AG08395 (cell line): Measurements from ENCODE around the gene PTPRJ.
"Not testable (repeated sequence)": the region's sequence is repeated elsewhere in the genome, so short reads cannot be mapped to it uniquely, and the experiment has no call there.

Source experiments
- DNase-seq: peaks from one replicate; pipeline ENCODE4 v3.0.0; 2012; ENCODE audit warnings: mixed read lengths, low spot score

Gene PTPRJ

DNA sequence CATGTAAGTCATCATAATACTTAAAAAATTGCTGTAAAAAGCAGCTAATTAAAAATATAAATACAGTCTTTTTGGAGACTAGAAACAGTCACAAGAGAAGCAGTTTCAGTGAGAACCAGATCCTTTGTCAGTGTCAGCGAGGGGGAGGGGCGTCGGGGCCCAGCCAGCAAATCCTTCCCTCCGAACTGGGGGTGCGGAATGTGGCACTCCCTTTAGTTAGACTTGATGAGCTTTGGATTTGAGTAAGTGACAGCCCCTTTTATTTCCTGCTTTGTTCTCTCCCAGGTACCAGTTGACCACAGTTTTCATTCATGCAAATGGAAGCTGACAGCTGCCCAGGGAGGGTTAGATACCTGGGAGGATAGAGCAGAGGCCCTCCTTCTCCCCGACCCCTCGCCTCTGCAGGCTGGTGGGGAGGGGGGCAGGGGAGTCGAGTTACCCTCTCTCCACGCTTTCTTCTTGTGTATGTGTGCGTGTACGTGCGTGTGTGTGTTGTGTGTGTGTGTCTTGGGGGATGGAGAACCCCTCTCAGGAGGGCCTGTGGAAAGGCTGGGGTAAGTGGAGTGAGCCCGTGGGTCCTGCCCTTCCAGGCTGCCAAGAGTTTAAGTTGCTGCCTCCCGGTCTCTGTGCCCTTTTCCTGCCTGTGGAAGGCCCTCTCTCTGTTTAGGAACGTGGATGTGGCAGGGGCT, 38.3 kb downstream of the PTPRJ start:
- DNase-seq, result no peak

DNA sequence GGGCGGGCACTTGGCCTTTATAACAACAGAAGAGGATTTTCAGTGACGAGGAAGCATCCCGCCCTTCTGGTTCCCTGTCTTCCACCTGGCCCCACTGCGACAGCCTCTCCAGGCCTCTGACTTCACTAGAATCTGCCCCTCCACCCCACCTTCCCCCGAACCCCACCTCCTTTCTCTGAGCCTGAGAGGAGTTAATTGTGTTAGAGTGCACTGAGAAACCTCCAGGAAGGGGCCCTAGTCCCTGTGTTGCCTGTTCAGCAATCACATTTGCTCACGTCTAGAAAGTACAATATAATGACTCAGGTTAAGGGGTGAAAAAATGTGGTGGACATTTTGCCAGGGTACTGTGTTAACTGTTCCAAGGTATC, 38.8 kb downstream of the PTPRJ start:
- no peak for DNase-seq

DNA sequence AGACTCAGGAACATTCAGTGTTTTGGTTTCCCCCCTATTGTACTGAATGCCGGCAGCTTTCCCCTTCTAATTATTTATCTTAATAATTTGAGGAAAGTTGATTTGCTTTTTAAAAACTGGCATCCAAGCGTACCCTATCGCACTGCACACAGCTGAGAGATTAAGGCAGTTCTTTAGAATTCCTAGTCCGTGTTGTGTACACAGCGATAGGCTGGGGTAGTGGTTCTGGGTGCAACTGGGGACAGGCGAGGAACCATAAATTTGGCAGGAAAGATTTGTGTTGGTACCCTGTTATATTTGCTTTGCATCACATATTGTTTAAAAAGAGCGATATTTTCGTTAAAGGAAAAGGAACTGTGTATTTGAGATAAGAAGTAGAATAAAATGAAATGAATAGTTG, 39.2 kb downstream of the PTPRJ start:
- no peak for DNase-seq

DNA sequence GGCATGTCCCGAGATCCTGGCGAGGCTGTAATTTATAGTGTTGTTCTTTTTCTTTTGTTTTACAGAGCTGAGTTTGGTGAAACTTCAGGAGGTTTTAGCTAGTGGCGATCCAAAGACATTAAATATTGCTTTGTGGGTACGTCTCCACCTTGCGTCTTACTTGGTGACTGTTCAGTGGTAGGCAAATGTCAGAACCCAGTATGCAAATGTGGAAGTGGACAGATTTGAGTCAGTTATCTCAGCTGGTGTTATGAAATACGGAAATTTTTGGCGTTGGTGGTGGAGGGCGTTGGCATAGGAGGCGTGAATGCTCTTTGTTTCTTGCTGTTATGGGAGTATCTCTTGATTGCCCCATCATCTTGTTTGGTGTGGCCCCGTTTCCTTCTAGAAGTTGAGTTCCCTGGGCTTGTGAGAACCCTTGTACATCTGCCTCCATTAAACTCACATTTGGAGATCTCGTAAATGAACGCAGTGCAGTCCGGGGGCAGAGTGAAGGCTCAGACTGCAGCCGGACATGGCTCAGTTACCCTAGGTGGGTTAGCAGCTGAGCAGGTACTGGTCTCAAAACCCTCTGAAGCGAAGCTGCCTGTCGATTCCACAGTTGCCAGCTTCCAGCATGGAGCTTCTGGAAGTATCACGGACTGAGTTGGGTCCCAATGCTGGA, 39.9 kb downstream of the PTPRJ start:
- DNase-seq, result no peak

DNA sequence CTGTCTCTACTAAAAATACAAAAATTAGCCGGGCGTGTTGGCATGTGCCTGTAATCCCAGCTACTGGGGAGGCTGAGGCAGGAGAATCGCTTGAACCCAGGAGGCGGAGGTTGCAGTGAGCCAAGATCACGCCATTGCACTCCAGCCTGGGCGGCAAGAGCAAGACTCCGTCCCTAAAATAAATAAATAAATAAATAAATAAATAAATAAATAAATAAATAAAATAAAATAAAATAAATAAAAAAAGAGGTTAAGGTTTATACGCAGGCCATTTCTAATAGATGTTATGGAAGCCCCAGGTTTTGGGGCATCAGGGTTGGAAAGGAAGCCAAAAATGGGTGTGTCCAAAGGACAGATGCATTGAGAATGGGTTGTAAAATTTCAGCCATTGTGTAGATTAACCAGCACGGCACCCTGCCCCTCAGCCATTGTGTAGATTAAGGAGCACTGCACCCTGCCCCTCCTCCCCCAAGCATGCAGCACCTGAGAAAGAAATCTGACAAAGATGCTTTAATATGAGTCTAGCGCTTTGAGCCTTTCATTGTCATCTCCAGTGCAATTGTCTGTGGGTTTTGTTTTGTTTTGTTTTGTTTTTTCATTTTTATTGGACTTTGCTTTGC, 41.0 kb downstream of the PTPRJ start:
- not testable (repeated sequence) for DNase-seq

DNA sequence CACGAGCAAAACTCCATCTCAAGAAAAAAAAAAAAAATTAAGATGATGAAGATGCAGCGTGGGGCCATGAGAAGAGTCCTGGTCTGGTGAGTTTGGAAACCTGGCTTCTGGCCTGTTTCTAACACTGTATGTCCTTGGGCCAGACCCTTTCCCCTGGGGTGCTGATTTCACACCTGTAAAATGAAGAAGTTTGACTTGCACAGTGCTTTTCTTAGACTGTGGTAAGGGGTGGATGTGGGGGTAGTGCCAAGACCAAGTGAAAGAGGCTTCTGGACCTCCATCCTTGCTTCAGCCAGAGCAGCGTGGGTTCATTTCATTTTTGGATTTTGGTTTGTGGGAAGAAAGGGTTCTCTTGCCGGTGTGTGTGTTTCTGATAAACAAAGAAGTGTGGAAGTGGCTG, 42.1 kb downstream of the PTPRJ start:
- no peak for DNase-seq

DNA sequence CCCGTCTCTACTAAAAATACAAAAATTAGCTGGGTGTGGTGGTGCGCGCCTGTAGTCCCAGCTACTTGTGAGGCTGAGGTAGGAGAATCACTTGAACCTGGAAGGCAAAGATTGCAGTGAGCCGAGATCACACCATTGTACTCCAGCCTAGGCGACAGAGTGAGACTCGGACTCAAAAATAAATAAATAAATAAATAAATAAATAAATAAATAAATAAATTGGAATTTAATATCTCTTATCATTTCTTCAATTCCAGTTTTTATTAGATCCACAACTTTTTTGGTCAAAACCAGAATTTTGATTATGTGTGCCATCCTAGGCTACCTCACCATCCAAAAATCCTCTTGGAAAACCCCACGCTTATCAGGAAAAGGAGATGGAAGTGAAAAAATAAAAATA, 43.2 kb downstream of the PTPRJ start:
- not testable (repeated sequence) for DNase-seq

DNA sequence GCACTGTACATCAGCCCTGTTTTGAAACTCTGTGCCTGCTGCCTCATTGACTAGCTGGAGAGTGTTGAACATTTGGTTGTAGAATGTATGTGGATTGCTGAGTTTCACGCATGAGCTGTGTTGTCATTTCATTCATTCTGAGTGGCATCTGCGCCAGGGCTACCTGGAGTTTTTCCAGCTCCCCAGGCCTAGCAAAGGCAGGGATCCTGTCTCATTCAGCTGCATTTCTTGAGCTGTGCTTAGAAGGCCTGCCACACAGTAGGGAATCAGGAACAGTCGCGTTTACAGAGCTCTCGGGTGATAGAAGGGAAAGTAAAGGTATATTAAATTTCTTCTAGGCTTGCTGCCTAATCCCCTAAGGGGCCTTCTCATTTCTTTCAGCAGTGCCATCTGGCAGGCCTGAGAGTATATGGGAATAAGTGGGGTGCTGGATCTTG, 44.3 kb downstream of the PTPRJ start:
- no peak for DNase-seq

DNA sequence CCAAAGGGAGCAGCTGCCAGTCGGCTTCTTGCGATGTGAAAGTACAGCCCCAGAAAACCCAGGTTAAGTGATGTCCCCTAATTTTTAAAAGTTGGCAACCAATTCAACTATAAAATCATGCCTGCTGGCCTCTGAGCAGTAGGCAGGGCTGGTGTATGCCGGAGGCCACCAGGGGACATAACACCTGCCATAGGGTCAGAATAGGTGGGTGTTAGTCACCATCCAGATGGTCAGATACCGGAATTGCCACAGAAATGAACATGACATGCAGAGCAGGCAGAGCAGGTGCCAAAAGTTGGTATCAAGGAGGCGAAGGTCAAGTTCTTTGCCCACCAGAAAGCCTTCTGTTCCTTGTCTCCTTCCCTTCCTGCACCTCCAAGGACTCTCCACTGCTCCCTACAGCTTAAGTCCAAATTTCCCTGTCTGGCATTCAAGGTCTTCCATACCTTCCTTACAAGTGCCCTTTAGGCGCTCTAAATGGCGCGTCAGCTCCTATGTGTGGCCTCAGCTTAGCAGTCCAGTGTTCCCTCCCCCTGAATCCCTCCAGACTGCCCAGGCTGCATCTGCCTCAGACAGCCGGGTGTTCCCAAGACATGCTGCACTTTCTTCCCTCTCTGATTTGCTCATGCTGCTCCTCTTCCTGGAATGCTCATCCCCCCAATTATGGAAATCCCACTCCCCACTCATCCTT, 45.1 kb downstream of the PTPRJ start:
- DNase-seq, result no peak

DNA sequence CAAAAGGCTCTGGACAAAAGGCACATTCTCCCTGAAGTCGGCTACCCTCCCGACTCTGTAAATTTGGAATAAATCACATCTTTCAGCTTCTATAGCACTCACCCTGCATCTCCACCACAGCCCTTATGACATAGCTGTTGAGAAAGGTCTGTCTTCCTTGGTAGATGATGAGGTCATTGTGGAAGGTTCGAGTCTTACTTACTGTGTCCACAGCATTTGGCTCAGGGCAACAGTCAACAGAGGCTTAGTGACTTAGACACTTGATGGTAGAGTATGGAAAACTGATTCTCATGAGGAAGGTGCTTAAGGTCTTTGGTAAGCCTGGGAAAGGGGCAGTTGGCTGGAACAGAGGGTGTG, 45.6 kb downstream of the PTPRJ start:
- no peak for DNase-seq

DNA sequence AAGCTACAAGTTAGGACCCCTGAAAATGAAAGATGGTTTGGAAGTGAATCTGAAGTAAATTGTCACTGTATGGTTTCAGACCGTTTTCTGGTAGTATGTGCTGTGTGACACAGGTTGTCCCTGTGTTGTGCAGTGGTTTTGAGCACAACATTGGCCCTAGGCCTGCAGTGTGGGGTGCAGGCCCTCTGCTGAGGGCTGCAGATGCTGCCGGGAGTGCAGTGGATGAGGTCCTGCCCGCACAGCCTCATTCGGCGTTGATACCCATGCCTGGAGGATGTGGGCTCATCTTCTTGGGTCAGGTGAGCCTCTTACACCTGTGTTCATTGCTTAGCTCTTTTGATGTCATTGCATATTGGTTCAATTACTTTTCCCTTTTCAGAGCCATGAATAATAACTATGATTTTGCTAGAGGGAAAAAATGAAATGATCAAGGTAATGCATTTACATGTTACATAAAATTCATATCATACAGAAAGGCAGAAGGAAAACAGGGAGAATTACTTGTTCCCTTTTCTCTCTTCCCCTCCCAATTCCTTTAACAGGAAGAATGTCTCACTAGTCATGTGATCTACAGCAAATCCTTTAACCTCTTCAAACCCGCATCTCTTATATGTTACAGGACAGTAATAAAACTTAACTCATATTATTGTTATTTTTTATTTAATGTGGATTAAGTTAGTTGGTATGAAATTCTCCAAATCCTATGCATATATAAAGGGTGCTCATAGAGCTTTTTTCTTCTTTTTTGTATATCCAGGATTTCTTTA, 48.7 kb downstream of the PTPRJ start:
- DNase-seq, result no peak

DNA sequence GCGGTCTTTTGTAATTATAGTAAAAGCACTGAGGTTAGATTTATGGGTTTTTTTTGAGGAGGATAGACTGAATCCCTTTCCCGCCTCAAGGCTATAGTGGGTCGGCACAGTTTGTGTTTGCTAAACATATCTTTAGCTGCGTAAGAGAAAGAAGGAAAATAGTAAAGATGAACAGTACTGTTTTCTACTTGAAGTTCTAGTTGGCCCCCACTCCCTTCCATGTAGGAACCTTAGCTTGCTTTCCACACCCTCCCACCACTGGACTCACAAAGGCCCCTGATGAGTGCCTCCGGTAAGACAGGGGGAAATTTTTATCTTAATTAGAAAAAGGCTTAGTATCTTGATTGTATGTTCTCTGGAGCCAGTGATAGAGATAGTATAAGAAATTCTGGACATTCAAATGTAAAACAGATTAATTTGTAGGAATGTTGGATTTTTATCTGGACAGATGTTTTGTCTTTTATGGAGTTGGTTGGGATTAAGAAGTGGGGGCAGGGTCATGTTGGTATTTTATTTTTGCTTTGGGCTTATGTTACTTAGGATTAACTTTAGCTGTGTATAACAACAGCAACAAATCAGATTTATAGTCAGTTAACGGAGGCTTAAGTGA, 49.4 kb downstream of the PTPRJ start:
- no peak for DNase-seq

DNA sequence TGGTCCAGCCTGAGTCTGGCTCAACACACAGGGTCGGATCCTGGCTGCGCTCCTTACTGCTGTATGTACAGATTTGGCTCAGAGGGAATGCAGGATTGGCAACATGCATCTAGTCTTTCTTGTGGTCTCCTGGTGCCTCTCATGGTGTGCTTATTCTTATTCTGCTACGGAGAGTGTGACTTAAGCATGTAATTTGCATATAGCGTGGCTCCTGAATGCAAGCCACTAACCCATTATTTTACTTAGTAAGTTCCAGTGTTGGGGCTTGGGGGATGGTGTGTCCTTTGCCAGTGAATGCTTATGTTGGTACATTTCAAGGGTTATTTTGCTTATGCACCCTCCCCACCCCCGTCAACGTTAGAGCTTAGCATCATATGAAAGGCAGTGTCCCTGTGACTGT, 51.2 kb downstream of the PTPRJ start:
- DNase-seq, result no peak

DNA sequence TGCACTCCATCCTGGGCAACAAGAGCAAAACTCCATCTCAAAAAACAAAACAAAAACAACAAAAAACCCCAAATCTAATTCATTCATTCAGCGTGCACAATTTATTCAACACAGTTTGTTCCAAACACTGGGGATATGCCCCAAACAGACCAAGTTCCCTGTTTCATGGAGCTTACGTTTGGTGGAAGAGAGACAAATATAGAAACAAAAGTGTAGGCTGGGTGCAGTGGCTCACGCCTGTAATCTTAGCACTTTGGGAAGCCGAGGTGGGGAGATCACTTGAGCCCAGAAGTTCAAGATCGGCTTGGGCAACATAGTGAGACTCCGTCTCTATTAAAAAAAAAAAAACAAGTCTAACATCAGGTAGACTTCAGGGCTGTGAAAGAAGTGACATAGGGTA, 52.4 kb downstream of the PTPRJ start:
- DNase-seq, result no peak

DNA sequence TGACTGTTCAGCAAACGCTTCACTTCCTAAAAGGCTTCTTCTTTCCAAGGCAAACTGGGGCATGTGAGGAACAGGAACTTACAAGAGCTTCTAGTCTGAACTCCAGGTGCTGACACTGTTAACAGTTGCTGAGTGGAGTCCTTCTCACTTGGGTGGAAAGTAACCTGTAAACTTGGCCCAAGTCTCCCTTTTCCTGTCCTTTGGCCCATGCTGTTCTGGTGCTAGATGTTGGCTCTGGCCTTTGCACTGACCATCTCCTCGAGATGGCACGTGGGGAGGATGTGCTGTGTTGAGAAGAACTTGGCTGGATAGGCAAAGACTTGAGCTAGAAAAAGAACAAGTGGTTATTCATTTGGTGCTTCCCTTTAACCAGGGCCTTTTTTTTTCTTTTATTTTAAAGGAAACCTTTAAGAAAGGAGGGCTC, 53.6 kb downstream of the PTPRJ start:
- DNase-seq, result no peak

DNA sequence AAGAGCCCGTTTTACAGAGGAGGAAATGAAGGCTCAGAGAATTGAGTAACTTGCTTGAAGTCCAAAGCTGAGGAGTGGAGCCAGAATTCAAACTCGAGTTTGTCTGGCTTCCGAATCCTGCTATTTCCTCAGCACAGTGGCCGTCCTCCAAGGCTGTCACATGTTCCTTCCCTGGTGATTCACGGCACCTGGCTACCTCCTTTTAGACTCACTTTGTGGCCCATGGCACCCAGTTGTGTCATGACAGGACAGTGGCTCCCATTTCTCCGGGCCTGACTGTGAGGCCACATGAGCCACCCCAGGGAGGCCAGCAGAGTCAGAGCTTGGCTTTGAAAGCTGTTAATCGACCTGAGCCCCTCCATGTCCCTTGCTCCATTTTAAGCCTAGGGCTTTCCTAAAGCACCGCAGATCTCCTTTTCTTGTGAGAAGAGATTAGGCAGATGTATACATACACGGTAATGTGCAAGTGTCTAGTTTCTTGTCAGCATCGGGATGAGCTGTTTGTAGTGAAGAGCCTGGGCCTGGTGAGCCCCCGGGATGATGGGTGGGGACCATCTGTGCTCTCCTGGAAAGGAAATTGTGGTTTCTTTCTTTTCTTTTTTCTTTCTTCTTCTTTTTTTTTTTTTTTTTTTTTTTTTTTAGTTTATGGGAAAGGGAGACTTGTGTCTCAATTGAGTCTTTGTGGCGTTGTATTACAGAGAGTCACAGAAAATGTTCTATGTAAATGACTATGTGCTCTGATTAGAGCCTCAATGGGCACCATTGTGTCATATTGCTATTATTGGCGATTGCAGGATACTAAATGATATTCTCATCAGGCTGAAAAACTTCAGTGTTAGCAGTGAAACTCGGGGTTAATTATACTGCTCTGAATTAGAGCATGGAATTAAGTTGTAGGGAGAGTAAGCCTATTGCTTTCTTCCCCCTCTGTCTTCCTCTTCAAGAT, 54.8 kb downstream of the PTPRJ start:
- no peak for DNase-seq

DNA sequence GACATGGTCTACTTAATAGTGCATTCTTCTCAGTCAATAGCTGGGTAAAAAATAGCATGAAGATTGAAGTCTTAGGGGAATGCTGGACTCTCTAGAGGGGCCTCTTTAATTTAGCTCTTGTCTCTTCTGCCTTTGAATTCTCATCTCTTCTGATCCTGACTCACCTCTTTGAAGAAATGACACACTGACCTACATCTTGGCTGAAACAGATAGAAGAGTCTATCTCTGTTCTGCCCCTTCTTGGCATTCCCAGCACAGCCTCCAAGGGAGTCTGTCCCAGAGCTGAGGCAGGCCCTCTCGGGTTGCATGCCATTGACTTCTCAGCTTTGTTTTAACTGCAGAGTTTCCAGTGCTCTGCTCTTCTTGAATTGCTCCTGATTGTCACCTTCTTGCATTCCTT, 55.7 kb downstream of the PTPRJ start:
- no peak for DNase-seq

DNA sequence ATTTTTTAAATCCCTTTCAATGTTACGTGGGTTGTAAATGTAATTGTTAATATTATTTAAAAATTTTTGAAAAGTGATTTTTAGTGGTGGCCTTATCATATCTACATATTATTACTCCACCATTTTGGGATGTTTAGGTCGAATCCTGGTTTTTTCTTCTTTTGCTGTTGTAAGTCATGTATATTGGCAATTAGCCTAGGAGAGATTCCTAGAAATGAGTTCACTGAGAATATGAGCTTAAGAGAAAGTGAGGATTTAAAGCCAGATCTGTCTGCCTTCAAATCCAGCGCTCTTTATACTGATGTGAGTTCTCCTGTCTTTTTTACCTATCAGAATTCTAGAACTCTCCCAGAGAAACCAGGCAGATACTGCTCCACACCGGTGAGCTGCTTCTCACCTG, 56.1 kb downstream of the PTPRJ start:
- DNase-seq, result no peak

DNA sequence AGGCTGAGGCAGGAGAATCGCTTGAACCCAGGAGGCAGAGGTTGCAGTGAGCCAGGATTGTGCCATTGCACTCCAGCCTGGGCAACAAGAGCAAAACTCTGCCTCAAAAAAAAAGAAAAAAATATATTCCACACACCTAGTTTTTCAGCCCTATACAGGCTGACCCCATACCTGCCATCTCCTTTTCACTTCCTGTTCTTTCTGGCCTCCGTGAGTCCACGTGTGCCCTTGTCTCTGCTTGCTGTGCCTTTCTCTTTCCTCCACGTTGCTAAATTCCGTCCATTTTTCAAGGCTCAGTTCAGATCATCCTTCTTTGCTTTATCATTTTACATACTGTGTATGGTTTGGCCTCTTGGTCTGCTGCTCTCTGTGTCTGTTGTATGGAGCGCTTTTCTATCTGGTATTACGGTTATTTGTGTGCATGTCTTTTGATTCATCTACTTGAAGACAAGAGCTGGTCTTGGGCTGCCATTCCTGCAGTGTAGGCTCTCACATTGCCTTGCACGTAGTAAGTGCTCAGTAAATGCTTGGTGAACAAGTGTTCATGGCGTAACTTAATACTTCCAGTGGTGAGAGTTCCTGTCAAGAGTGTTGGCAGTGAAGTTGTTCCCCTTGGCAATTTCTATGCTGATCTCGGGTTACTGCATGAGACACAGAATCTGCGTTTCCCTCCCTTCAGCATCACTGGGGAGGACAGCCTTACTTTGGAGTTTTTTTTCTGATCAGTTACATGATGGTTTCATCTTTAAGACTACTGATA, 57.5 kb downstream of the PTPRJ start:
- no peak for DNase-seq
